CD4-positive, alpha-beta T cell (primary cell): ENCODE results near the gene WDR93. TPM values are rescaled to one million over a fixed set of nuclear protein-coding genes. Genes with fewer than 3 reads are reported as not detected.

Source experiments
- ATAC-seq: fragments of 200-7000 bp; cut with Tn5 transposase; one replicate; pipeline ENCODE4 v1.10.0; 2022; ENCODE audit warnings: mild to moderate bottlenecking; ENCODE audit not compliant: poor library complexity
- CTCF ChIA-PET: fragments of 350-600 bp; sonication (Branson Sonifier 250); formaldehyde crosslinking; loops from one replicate; lab custom pipeline; 2021; ENCODE audit warnings: antibody characterized with exemption, inconsistent platforms; lab: Charles Lee
- POLR2A ChIA-PET: fragments of 350-600 bp; sonication (Branson Sonifier 250); formaldehyde crosslinking; loops from one replicate; lab custom pipeline; 2021; ENCODE audit warnings: antibody characterized with exemption, inconsistent platforms; lab: Charles Lee
- DNase-seq, 14 experiments: peaks; one replicate each; pipeline ENCODE4 v3.0.0-alpha.2; 2013 to 2020; ENCODE audit warnings: mixed read lengths in 2 of 14
- H3K27ac ChIP-seq, 2 donors: one replicate each; pipeline versions ENCODE4 v1.5.1 to v1.7.0; 2013; ENCODE audit warnings: low read length in 2 of 2, low read depth in 1 of 2, mild to moderate bottlenecking in 1 of 2
- H3K27me3 ChIP-seq, 2 experiments: 1 replicate in 1 of 2; 2 replicates in 1 of 2; pipeline versions ENCODE4 v1.6.1 to v1.7.0; 2013; ENCODE audit warnings: low read length in 2 of 2, control low read depth in 1 of 2, mild to moderate bottlenecking in 1 of 2, moderate library complexity in 1 of 2; ENCODE audit not compliant: insufficient read depth in 2 of 2, control insufficient read depth in 1 of 2
- H3K36me3 ChIP-seq: one replicate; pipeline ENCODE4 v1.6.1; 2013; ENCODE audit warnings: low read length, control low read depth; ENCODE audit not compliant: insufficient read depth
- H3K4me1 ChIP-seq: one replicate; pipeline ENCODE4 v1.6.1; 2013; ENCODE audit warnings: low read length, control low read depth; ENCODE audit not compliant: insufficient read depth
- H3K4me3 ChIP-seq: one replicate; pipeline ENCODE4 v1.5.1; 2013; ENCODE audit warnings: mild to moderate bottlenecking, low read length, moderate library complexity
- H3K9me3 ChIP-seq, 2 experiments: 1 replicate in 1 of 2; 2 replicates in 1 of 2; pipeline versions ENCODE4 v1.6.1 to v1.7.0; 2013; ENCODE audit warnings: low read length in 2 of 2, mild to moderate bottlenecking in 2 of 2, control low read depth in 1 of 2, moderate library complexity in 1 of 2; ENCODE audit not compliant: control insufficient read depth in 1 of 2, insufficient read depth in 1 of 2
- H3K27ac Mint-ChIP-seq: one replicate; pipeline ENCODE4 v1.8.0; 2020; ENCODE audit warnings: mixed read lengths
- H3K27me3 Mint-ChIP-seq: one replicate; pipeline ENCODE4 v1.8.0; 2021; ENCODE audit warnings: mixed read lengths
- H3K36me3 Mint-ChIP-seq: one replicate; pipeline ENCODE4 v1.8.0; 2021; ENCODE audit warnings: low read depth, mixed read lengths
- H3K4me1 Mint-ChIP-seq: one replicate; pipeline ENCODE4 v1.8.0; 2021; ENCODE audit warnings: low read depth, mixed read lengths
- H3K4me3 Mint-ChIP-seq: one replicate; pipeline ENCODE4 v1.8.0; 2020; ENCODE audit warnings: mild to moderate bottlenecking, mixed read lengths
- H3K9me3 Mint-ChIP-seq: one replicate; pipeline ENCODE4 v1.8.0; 2020; ENCODE audit warnings: mixed read lengths
- intact Hi-C, 2 experiments: fragments of 100-400 bp; cut with DNase I in 1 of 2; cut with micrococcal nuclease in 1 of 2; formaldehyde crosslinking; loops; one replicate each; pipeline versions ENCODE4 v1.15.1 to v1.9.0; 2023 to 2025; cut with DNase I, micrococcal nuclease
- total RNA-seq, 174 experiments: library from RNA in 2 of 174; stranded (reverse) in 2 of 174; gene quantifications; one replicate each; pipeline ENCODE4 v1.2.3 and lab custom pipeline; 2021 to 2026
- TF ChIP-seq, protein P1 (sequence below): fragments of 200-600 bp; IDR thresholded peaks from one replicate; pipeline ENCODE4 v1.8.0; 2022; ENCODE audit warnings: antibody characterized with exemption, mild to moderate bottlenecking

The WDR93 gene
- total RNA-seq, 2 experiments from 2014 or later, result not detected

DNA sequence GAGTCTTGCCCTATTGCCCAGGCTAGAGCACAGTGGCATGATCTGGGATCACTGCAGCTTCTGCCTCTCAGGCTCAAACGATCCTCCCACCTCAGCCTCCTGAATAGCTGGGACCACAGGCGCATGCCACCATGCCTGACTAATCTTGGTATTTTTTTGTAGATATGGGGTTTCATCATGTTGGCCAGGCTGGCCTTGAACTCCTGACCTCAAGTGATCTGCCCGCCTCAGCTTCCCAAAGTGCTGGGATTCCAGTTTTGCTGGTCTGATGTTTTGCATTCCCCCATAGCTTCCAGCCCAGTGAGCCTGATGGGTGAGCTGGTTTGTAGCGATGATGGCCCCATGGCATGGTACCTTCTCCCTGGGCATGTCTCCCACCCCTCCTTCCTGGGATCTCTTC is 65.1 kb downstream of the WDR93 start:
- CTCF ChIA-PET, result no interaction called here
- TF ChIP-seq, protein P1, sequence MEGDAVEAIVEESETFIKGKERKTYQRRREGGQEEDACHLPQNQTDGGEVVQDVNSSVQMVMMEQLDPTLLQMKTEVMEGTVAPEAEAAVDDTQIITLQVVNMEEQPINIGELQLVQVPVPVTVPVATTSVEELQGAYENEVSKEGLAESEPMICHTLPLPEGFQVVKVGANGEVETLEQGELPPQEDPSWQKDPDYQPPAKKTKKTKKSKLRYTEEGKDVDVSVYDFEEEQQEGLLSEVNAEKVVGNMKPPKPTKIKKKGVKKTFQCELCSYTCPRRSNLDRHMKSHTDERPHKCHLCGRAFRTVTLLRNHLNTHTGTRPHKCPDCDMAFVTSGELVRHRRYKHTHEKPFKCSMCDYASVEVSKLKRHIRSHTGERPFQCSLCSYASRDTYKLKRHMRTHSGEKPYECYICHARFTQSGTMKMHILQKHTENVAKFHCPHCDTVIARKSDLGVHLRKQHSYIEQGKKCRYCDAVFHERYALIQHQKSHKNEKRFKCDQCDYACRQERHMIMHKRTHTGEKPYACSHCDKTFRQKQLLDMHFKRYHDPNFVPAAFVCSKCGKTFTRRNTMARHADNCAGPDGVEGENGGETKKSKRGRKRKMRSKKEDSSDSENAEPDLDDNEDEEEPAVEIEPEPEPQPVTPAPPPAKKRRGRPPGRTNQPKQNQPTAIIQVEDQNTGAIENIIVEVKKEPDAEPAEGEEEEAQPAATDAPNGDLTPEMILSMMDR, result no peak
- H3K36me3 ChIP-seq, result no peaks in the 10 kb centered on the region
- ATAC-seq (no peak), DNase-seq (no peak)
- Mint-ChIP-seq H3K27me3 (peaks cover 18% of the 10 kb centered on the region), H3K9me3 (no peaks in the 10 kb centered on the region), H3K36me3 (no peaks in the 10 kb centered on the region), H3K27ac (no peak overlapping the region), H3K4me1 (no peaks in the 10 kb centered on the region), H3K4me3 (no peak overlapping the region)
- peaks cover 12% of the 10 kb centered on the region for H3K4me1 ChIP-seq
- no peak overlapping the region for H3K27ac ChIP-seq
- no peaks in the 10 kb centered on the region for H3K9me3 ChIP-seq
- no peaks in the 10 kb centered on the region for H3K27me3 ChIP-seq
- H3K4me3 ChIP-seq, result no peak overlapping the region
- POLR2A ChIA-PET, result no interaction called here
- intact Hi-C loops, result no loop called here

- TF ChIP-seq, protein P1, result no peak
These were observed 66.3 kb downstream of the WDR93 start for GRCh38 chr15:89756897-89757296.

DNA sequence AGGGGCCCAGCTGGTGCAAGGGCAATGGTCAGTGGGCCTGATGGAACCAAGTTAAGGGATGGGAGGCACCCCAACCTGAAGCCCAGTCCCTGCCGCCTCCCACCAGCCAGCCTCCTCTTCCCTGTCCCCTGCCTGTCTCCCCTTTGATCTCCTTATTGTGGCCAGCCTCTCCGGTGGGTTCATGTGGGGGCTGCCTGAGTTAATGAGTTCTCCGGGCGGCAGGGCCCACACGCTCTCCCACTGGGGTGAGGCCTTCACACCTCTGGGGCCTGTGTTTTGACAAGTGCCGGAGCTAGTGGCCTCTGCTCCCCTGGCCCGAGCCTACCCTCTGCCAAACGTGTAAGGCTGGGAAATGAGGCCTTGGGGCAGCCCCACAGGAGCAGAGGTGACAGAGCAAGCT is 67.7 kb downstream of the WDR93 start:
- ATAC-seq (no peak), DNase-seq (no peak)
- H3K27me3 Mint-ChIP-seq, result peaks cover 10% of the 10 kb centered on the region
- TF ChIP-seq, protein P1, result no peak
- H3K9me3 ChIP-seq, result no peaks in the 10 kb centered on the region
- H3K27ac Mint-ChIP-seq, result no peak overlapping the region
- intact Hi-C loops, result no loop called here
- ChIA-PET CTCF (interaction anchor here (0.6 kb wide), 1 partner anchor 18 kb away, joined by 3 read pairs; no protein-coding TSS in a partner anchor), POLR2A (no interaction called here)
- no peaks in the 10 kb centered on the region for H3K27me3 ChIP-seq
- H3K4me1 Mint-ChIP-seq, result no peaks in the 10 kb centered on the region
- no peak overlapping the region for H3K4me3 Mint-ChIP-seq
- H3K36me3 ChIP-seq, result no peaks in the 10 kb centered on the region
- peaks cover 4% of the 10 kb centered on the region for H3K4me1 ChIP-seq
- no peaks in the 10 kb centered on the region for H3K9me3 Mint-ChIP-seq
- H3K4me3 ChIP-seq, result no peak overlapping the region
- H3K27ac ChIP-seq, result no peak overlapping the region
- no peaks in the 10 kb centered on the region for H3K36me3 Mint-ChIP-seq

More at GRCh38 chr15:89756897-89757296, 66.3 kb downstream of the WDR93 start:
- intact Hi-C loops, result no loop called here
- Mint-ChIP-seq H3K9me3 (no peaks in the 10 kb centered on the region), H3K4me1 (no peaks in the 10 kb centered on the region), H3K27me3 (peaks cover 18% of the 10 kb centered on the region), H3K36me3 (no peaks in the 10 kb centered on the region), H3K27ac (no peak overlapping the region), H3K4me3 (no peak overlapping the region)
- H3K4me3 ChIP-seq, result no peak overlapping the region
- H3K4me1 ChIP-seq, result peaks cover 4% of the 10 kb centered on the region
- H3K9me3 ChIP-seq, result no peaks in the 10 kb centered on the region
- ATAC-seq, result no peak
- no peaks in the 10 kb centered on the region for H3K27me3 ChIP-seq
- H3K27ac ChIP-seq, result no peak overlapping the region
- ChIA-PET CTCF (no interaction called here), POLR2A (interaction anchor here (0.6 kb wide), 1 partner anchor 385 kb away, joined by 3 read pairs; no protein-coding TSS in a partner anchor)
- DNase-seq, result no peak
- no peaks in the 10 kb centered on the region for H3K36me3 ChIP-seq
